ENCODE measurements around the gene HMCN2. TPM values are rescaled to one million over a fixed set of nuclear protein-coding genes. Genes with fewer than 3 reads are reported as not detected.
A peak's percentile ranks its signal among the peaks of the same experiment; 100 is the strongest.
"Not testable (repeated sequence)": the region's sequence is repeated elsewhere in the genome, so short reads cannot be mapped to it uniquely, and the experiment has no call there.

HMCN2 gene
- total RNA-seq, 1 donor from 2014 or later: 5.7 TPM

DNA sequence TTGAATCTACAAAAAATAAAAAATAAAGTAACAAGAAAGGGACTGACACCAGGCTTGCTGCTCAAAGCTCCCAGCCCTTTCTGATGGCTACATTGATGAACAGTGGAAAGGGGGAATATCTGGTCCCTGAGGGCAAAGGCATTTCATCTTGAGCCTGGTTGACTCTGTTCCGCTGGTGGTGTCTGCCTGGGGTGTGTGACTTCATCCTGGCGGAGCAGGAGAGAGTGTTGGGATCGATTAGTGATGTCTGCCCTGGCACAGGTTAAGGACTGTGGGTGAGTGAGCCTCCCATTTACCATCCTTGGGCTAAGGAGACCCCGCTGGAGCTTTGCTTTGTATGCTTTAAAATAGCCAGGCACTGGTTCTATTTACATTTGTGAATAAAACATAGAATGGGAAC is 122.3 kb downstream of the HMCN2 start:
- no peak for DNase-seq (ENCODE audit: missing footprints)
- no peak for ATAC-seq
- intact Hi-C loops (cut with DNase I): no loop called here

DNA sequence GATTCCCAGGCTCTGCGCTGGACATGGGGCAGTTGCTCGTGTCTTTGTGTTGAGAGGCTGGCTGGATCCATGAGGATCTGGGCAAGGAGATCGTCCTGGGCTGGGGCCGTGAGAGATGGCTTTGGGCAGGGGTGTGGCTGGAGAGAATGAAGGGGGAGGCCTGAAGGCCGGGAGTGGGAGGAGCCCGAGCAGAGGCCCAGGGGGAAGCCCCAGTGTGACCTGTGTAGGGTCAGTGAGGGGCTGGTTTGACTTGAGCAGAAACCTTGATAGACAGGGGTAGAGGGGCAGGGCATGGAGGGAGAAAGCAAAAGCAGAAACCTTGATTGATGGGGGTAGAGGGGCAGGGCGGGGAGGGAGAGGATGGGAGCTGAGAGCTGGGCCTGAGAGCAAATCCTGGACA is 124.8 kb downstream of the HMCN2 start:
- no peak for ATAC-seq
- DNase-seq (ENCODE audit: missing footprints): no peak
- intact Hi-C loops (cut with DNase I): no loop called here

DNA sequence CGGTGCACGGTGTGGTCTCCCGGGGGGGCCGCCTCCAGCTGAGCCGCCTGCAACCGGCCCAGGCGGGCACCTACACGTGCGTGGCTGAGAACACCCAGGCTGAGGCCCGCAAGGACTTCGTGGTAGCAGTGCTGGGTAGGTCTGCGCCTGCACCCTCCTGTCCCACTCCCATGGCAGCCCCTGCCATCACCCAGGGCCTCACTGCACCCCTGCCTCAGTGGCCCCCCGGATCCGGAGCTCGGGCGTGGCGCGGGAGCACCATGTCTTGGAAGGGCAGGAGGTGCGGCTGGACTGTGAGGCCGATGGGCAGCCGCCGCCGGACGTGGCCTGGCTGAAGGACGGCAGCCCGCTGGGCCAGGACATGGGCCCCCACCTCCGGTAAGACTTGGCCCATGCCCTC is 125.4 kb downstream of the HMCN2 start:
- ATAC-seq (no peak), DNase-seq (ENCODE audit: missing footprints) (no peak)
- intact Hi-C loops (cut with DNase I): no loop called here

DNA sequence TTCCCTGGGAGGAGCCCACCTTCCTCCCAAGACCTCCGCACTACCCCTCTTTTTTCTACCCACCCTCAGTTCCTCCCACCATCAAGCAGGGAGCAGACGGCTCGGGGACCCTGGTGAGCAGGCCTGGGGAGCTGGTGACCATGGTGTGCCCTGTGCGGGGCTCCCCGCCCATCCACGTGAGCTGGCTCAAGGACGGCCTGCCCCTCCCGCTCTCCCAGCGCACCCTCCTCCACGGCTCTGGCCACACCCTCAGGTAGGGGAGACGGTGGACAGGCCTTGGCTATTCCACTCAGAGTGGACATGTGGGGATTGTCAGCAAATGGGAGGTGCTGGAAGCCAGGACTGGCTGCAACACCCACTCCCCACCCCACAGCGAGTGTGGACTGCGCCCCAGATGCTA is 126.3 kb downstream of the HMCN2 start:
- intact Hi-C loops (cut with DNase I): no loop called here
- no peak for ATAC-seq
- DNase-seq (ENCODE audit: missing footprints): no peak

DNA sequence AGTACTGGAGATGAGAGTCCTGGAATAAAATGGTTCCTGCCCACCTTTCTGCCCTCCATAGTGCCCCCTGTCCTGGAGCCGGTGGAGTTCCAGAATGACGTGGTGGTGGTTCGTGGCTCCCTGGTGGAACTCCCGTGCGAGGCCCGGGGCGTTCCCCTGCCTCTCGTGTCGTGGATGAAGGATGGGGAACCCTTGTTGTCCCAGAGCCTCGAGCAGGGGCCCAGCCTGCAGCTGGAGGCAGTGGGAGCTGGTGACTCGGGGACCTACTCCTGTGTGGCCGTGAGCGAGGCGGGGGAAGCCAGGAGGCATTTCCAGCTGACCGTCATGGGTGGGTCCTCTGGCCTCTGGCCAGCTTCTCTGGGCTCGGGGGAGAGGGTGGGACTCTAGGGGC is 128.1 kb downstream of the HMCN2 start:
- DNase-seq (ENCODE audit: missing footprints) (no peak), ATAC-seq (no peak)
- intact Hi-C loops (cut with DNase I): no loop called here

DNA sequence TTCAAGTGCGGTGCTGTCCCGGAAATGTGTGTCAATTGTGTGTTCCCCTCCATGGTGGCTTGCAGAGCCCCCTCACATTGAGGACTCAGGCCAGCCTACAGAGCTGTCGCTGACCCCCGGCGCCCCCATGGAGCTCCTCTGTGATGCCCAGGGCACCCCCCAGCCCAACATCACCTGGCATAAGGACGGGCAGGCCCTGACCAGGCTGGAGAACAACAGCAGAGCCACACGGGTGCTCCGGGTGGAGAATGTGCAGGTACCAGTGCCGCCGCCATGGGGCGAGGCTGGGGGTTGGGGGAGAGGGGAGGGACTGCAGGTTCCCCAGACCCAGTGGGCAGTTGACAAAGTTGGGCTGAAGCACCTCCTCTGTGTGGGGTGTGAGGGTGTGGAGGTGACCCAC is 128.8 kb downstream of the HMCN2 start:
- ATAC-seq (no peak), DNase-seq (ENCODE audit: missing footprints) (no peak)
- intact Hi-C loops (cut with DNase I): no loop called here

DNA sequence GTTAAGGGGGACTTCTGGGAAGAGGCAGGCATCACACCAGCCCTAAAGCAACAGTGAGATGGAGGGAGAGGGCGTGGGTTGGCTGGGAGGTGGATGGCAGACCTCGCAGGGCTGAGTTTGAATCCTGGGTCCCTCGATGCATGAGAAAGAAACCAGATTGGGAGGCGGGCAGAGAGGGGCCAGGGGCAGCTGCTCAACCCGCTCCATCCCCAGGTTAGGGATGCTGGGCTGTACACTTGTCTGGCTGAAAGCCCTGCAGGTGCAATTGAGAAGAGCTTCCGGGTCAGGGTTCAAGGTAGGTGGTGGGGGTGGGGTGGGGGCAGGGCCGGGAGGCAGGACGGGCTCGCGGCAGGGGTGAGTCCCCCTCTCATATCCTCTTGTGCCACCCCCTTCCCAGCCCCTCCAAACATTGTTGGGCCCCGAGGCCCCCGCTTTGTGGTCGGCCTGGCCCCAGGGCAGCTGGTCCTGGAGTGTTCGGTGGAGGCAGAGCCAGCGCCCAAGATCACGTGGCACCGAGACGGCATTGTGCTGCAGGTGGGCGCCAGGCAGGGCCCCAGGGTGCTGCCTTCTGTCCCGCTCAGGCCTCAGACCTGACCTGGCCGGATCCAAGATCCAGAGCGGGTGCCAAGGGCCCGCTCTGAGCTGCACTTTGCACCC is 129.4 kb downstream of the HMCN2 start:
- no peak for ATAC-seq
- intact Hi-C loops (cut with DNase I): no loop called here
- no peak for DNase-seq (ENCODE audit: missing footprints)

DNA sequence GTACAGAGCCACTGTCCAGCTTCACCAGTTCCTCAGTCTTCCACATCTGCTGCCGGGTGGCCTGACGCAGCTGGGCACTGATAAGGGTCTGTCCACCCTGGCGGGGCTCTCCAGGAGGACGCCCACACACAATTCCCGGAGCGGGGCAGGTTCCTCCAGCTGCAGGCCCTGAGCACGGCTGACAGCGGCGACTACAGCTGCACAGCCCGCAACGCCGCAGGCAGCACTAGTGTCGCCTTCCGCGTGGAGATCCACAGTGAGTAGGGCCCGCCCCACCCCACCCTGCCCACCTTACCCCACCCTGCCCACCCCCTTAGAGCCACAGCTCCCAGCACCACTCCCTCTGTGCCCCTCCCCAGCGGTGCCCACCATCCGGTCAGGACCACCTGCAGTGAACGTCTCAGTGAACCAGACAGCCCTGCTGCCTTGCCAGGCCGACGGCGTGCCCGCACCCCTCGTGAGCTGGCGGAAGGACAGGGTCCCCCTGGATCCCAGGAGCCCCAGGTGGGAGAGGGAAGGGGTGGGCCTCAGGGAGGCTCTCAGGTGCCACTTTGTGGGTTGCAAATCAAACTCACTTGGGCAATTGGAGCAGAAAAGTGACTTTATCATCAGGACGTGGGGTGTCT is 130.4 kb downstream of the HMCN2 start:
- no peak for DNase-seq (ENCODE audit: missing footprints)
- no peak for ATAC-seq
- intact Hi-C loops (cut with DNase I): no loop called here

DNA sequence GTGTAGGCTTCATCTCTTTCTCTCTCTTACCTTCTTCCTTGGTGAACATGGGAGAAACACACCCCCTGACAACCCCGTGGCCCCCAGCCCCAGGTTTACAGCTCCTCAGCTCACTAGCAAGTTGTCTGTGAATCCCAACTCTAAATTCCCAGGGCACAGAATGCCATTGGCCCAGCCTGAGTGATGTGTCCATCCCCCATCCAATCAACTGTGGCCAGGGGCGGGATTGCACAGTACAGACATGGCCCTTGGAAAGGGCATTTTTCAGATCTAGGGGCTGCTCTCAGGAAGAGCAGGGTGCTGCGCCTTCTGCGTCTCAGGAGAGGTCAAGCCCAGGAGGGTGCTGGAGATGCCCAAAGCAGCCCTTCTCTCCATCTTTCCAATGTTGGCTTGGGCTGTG is 131.0 kb downstream of the HMCN2 start:
- peak; percentile 41 for DNase-seq (ENCODE audit: missing footprints)
- intact Hi-C loops (cut with DNase I): no loop called here
- ATAC-seq: no peak

DNA sequence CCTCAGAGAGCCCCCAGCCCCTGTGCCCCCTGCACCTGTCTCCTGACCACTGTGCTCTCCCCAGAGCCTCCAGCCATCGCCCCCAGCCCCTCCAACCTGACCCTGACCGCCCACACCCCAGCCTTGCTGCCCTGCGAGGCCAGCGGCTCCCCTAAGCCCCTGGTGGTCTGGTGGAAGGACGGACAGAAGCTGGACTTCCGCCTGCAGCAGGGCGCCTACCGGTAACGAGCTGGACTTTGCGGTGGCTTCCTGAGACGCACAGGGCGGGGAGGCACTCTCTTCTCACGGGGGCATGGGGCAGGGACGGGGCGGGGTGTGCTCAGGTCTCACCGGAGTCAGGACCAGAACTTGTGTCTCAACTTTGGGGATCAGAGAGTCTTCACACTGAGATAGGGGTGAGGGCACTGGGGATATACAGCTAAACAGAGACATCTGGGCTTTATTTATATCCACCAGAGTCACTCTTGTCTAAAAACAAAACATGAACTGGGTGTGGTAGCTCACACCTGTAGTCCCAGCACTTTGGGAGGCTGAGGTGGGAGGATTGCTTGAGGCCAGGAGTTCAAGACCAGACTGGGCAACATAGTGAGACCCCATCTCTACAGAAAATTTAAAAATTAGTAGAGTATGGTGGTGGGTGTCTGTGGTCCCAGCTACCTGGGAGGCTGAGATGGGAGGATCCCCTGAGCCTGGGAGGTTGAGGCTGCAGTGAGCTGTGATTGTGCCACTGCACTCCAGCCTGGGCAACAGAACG is 133.1 kb downstream of the HMCN2 start:
- ATAC-seq: no peak
- intact Hi-C loops (cut with DNase I): no loop called here

DNA sequence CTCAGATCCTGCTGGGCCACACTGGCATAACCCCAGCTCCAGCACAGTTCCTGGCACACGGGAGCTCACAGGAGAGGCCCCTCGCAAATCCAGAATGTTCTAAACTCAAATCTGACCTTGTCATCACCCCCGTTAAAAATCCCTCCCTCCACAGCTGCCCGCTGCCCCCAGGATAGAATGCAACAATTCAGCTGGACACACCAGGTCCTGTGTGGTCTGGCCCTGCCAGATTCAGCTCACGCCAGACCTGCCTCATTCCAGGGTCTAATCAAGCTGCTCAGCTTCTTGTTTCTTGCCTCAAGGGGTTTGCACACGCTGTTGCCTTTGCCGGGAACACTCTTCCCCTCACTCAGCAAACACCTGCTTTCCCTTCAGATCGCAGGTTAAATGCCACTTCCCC is 134.2 kb downstream of the HMCN2 start:
- ATAC-seq (no peak), DNase-seq (ENCODE audit: missing footprints) (no peak)
- intact Hi-C loops (cut with DNase I): no loop called here

More for the DNA sequence above, 133.1 kb downstream of the HMCN2 start:
- no peak for DNase-seq (ENCODE audit: missing footprints)

DNA sequence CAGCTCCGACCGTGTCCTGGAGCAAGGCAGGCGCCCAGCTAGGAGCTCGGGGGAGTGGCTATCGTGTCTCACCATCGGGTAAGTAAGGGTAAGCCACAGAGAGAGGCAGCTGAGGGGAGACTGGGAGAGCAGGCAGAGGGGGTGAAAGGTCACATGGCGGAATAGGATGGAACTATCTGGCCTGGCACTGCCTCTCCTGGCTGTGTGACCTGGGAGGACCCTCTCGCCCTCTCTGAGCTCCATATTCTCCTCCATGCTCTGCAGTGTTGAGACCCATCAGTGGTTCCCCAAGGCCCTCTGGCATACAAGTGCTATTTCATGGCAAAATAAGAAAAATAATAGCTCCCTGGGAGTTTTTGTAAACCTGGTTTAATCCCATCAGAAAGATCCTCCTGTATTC is 135.3 kb downstream of the HMCN2 start:
- no peak for DNase-seq (ENCODE audit: missing footprints)
- intact Hi-C loops (cut with DNase I): no loop called here
- no peak for ATAC-seq

DNA sequence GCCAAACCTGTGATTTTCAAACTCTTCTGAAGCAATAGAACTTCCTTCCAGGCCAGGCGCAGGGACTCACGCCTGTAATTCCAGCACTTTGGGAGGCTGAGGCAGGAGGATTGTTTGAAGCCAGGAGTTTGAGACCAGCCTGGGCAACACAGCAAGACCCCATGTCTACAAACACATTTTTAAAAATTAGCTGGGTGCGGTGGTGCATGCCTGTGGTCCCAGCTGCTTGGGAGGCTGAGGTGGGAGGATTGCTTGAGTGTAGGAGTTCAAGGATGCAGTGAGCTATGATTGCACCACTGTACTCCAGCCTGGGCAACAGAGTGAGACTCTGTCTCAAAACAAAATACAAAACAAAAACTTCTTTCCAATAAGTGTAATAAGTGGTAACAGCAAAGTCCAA is 136.2 kb downstream of the HMCN2 start:
- intact Hi-C loops (cut with DNase I); ATAC-seq; DNase-seq (ENCODE audit: missing footprints): not testable (repeated sequence)

DNA sequence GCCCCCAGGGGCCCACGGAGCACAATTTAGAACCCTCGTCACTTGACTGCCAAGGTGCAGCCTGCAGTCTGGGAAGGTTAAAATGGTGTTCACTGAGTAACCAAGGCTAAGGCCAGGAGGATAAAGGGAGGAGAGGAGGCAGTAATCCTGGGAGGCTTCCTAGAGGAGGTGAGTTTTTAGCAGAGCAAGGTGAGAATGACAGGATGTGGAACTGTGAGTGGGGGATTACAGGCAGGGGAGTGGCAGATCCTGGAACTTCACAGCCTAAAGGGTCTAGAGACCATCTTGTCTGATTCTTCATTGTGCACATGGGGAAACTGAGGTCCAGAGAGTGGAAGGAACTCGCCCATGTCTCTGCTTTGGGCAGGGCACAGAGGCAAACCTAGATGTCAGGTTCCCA is 136.7 kb downstream of the HMCN2 start:
- DNase-seq (ENCODE audit: missing footprints): no peak
- no peak for ATAC-seq
- intact Hi-C loops (cut with DNase I): no loop called here

DNA sequence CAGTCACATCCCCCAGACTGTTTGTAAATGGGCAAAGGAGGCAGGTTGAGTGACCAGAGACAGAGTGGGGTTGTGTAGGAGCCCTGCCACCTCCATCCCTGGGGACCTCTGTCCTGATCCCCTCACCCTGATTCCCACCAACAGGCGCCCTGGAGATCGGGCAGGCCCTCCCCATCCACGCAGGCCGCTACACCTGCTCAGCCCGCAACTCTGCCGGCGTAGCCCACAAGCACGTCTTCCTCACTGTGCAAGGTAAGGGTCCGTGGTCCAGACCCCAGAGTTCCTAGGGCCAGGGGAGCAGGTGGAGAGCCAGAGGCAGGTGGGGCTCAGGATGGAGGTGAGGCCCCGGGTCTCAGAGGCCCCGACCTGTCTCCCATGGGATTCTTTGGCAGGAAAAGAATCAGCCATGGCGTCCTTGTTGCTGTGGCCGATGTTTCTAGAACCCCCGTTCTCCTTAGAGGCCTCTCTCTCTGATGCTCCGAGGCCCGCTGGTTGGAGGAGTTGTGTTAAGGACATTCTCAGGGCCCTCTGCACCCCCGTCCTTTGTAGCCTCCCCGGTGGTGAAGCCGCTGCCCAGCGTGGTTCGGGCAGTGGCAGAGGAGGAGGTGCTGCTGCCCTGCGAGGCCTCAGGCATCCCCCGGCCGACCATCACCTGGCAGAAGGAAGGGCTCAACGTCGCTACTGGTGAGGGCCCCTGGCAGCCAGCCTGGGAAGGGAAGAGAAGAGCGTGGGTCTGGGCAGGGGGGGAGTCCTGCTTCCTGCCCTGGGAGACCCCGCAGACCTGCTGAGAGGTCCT is 137.3 kb downstream of the HMCN2 start:
- ATAC-seq (no peak), DNase-seq (ENCODE audit: missing footprints) (no peak)
- intact Hi-C loops (cut with DNase I): no loop called here

DNA sequence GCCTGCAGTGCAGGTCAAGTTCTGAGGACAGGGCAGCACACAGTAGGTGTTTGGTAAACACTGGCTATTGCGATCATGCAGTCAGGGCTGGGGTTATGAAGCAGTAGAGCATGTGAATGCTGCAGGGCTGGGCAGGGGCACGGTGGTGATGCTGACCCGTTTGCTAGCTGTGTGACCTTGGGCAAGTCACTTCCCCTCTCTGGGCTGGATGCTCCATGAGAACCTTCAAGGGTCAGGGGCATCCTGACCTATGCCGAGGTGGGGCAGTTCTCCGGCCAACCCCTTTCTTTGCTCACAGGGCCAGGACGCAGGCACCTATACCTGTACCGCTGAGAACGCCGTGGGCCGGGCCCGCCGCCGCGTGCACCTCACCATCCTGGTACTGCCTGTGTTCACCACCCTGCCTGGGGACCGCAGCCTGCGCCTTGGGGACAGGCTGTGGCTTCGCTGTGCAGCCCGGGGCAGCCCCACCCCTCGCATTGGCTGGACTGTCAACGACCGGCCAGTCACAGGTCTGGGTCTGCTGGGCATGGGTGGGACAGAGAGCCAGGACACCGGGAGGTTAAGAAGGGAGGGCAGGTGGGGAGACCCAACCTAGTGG is 140.2 kb downstream of the HMCN2 start:
- DNase-seq (ENCODE audit: missing footprints) (no peak), ATAC-seq (no peak)
- intact Hi-C loops (cut with DNase I): no loop called here

DNA sequence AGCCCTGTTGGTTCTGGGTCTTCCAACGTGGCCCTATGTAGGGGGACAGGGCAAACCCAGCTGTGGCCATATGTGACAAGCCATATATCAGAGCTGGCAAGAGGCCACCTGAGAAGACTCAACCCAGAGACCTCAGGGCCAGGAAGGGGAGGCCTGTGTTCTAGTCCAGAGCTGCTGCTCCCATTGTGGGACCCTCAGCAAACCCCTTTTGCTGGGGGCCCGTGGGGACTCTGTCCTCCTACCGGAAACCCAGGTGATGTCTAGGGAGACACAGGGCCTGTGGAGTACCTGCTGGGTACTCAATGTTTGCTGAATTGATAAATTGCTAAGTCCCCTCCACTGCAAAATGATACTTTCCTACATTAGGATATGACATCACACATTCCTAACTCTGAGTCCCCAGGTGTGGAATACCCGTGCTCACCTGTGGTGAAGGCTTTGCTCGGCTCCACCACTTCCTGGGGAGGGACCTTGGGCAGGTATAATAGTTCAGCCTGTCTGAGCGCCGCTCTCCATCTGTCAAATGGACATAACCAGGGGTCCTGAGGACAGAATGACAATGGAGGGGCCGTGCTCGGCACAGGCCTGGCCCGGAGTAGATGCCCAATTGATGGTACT is 140.8 kb downstream of the HMCN2 start:
- no peak for DNase-seq (ENCODE audit: missing footprints)
- no peak for ATAC-seq
- intact Hi-C loops (cut with DNase I): no loop called here

DNA sequence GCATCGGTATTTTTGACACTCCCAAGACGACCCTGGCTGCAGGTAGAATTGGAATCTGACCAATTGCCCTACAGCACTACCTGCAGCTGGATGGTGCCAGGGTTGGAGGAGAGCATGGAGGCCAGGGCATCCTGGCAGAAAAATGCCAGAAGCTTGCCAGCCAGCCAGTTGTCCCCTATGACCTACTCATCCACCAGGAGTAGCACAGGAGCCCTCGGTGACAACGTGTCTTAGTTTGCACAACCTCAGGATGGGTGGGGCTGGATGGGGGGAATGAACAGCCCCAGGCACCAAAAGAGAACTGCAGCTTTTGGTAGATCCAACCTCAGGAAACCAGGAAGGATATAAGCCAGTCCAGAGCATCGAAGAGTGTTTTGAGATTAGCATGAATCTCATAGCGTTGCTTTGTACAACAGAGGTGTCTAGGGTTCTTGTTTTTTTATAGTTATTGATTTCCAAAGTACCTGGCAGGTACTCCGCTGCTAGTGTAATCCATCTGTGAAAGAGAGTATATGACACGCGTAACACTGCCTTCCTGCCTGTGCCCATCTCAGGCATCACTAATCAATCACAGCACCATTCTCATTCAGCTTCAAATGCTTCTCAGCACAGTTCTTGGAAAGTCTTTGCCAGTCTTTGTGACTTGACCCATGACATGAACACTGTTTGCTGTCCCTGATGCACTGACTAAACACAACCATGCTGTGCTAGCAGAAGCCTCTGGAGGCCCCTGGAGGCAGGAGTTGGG is 142.5 kb downstream of the HMCN2 start:
- ATAC-seq: no peak
- intact Hi-C loops (cut with DNase I): no loop called here
- no peak for DNase-seq (ENCODE audit: missing footprints)
